ENCODE measurements around the gene PFKP.

DNA sequence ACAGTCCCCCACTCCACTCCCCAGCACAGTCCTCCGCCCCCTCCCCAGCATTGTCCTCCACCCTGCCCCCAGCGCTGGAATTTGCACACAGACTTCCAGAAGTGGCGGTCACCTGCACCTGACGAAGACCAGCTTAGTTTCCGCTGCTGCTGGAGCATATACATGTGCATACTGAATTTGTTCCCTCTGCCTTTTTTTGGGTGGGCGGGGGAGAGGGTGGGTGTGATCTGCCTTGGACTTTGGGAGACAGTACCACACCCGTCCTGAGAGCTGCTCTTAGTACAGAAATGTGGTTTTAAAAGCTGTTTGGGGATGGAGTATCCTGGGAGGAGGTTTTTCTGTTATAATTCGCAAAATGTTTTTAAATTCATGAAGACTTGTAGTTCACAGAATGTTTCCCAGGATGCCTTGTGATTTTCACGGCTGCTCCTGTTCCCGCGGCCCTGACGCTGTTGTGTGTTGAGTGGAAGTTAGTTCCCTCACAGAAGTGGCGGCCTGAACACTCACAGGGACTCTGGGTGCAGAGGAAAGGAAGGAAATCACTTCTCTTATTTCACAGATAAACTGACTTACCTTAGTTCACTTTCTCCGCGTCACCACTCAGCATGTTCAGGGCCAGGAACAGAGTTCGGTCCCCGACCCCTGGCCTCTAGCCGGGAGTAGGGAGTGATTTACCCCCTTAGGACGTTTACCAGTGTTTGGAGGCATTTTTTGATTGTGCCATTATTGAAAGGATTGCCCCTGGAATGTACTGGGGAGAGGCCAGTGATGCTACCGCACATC is 18.6 kb downstream of the PFKP start:
- TF ChIP-seq, protein P1, sequence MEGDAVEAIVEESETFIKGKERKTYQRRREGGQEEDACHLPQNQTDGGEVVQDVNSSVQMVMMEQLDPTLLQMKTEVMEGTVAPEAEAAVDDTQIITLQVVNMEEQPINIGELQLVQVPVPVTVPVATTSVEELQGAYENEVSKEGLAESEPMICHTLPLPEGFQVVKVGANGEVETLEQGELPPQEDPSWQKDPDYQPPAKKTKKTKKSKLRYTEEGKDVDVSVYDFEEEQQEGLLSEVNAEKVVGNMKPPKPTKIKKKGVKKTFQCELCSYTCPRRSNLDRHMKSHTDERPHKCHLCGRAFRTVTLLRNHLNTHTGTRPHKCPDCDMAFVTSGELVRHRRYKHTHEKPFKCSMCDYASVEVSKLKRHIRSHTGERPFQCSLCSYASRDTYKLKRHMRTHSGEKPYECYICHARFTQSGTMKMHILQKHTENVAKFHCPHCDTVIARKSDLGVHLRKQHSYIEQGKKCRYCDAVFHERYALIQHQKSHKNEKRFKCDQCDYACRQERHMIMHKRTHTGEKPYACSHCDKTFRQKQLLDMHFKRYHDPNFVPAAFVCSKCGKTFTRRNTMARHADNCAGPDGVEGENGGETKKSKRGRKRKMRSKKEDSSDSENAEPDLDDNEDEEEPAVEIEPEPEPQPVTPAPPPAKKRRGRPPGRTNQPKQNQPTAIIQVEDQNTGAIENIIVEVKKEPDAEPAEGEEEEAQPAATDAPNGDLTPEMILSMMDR (IDR thresholded peaks at IDR 0.05): no peak
- TF ChIP-seq POLR2A (IDR thresholded peaks at IDR 0.05): no peak
